ENCODE results near the gene KCNG2. TPM values are rescaled to one million over a fixed set of nuclear protein-coding genes. Genes with fewer than 3 reads are reported as not detected.

Gene KCNG2
- total RNA-seq, 2 experiments from 2014 or later: not detected

- POLR2A ChIA-PET: no interaction called here
Measured at GRCh38 chr18:79947054-79947755, 149.5 kb downstream of the KCNG2 start.

GRCh38 chr18:79947881-79948610 lies 150.3 kb downstream of the KCNG2 start:
- CTCF ChIA-PET: no interaction called here
- POLR2A ChIA-PET: no interaction called here

More at GRCh38 chr18:79947054-79947755, 149.5 kb downstream of the KCNG2 start:
- CTCF ChIA-PET: no interaction called here

GRCh38 chr18:79948719-79949411 lies 151.1 kb downstream of the KCNG2 start:
- ChIA-PET CTCF (no interaction called here), POLR2A (no interaction called here)

Other genes with a start within 250 kb of the KCNG2 start
- 10 to 100 TPM; 41.5 to 42.9 TPM for gene CTDP1, start 118.1 kb upstream of the KCNG2 start, total RNA-seq
- gene SLC66A2, start 153.7 kb downstream of the KCNG2 start, total RNA-seq: 10 to 100 TPM; 29.2 to 30.7 TPM
- gene HSBP1L1, start 166.7 kb downstream of the KCNG2 start, total RNA-seq: 1 to 10 TPM; 1.8 to 2.1 TPM
- 100 to 1,000 TPM; 208 to 210 TPM for gene TXNL4A, start 190.6 kb downstream of the KCNG2 start, total RNA-seq
- gene RBFA, start 236.5 kb downstream of the KCNG2 start, total RNA-seq: 10 to 100 TPM; 44.3 to 47.3 TPM

Data from activated CD8-positive, alpha-beta memory T cell treated with anti-CD3 and anti-CD28 coated beads for 36 hours (primary cell).